Activated effector memory CD4-positive, alpha-beta T cell treated with Interleukin-2 at 50 U/mL for 16 hours (primary cell): ENCODE data around the gene KIAA1671.
A peak's percentile ranks its signal among the peaks of the same experiment; 100 is the strongest.

Source experiments
- DNase-seq: peaks from one replicate; pipeline ENCODE4 v3.0.0-alpha.2; 2020

Gene KIAA1671

DNA sequence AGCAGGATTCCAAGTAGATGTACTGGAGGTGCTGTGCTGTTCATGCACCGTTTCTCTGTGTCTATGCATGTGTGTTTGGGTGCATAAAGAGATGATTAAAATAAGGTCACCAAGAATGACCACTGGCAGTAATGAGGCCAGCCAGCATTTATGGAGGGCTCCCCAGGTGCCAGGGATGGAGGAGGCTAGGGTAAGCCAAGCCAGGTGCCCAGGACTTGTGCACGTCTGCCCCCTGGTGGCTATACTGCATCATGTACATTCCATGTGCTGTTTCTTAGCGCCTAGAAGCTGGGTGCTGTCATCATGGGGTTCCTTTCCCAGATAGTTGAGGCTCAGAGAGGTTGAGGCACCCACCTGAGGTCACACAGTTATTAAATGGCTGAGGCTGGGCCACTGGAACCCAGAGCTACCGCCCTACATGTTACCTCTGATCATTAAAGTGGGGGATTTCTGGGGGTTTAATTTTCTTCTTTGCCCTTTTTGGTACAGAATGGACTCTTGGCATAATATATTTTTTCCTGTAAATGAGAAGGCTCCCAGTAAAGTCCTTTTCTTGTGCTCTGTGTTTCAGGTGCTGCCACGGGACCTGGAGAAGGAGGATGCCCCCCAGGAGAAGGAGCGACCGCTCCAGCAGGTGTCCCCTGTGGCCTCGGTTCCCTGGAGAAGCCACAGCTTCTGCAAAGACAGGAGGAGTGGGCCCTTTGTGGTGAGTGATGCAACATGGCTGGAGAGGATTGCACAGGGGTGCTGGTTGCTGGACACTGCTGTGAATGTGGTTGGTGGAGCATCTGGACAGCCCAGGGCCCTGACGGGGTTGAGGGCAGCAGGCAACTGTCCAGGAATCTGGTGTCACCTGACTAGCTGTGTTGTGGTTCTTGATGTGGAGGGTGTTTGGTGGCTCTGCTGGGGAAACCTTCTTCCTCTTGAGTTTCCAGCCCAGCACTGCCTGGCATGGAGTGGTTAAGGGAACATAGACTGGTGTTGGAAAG lies 96.4 kb downstream of the KIAA1671 start:
- peak; percentile 50 for DNase-seq

DNA sequence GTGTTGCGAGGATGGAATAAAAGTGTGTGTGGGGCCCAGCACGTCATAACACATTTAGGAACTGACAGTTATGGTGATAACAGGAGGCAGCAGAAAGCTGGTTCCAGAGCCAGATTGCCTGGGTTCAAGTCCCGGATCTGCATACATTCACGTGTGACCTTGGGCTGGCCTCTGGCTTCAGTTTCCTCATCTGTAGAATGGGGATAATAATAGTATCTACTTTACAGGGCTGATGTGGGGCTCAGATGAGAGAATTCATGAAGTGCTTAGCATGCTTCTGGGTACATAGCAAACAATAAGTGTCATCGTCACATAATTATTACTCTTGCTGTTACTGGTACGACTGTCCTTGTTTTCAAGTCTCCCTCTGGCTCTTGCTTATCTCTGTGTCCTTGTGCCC lies 97.3 kb downstream of the KIAA1671 start:
- DNase-seq: no peak

DNA sequence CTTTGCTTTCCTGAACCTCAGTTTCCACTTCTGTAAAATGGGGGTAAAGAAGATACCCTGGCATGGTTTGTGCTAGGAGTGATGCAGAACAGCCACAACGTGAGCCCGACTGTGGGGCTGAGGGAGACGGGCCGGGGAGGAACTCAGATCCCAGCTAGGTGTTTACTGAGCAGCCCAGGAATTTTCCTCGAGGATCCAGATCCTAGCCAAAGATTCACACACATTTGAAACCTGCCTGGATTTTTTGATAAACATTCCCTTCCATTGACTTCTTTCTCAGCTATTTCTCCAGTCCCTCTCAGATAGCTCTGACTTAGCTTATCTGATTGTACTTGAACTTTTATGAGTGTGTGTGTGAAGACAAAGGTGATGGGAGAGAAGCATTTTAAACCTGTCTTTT lies 98.0 kb downstream of the KIAA1671 start:
- no peak for DNase-seq

DNA sequence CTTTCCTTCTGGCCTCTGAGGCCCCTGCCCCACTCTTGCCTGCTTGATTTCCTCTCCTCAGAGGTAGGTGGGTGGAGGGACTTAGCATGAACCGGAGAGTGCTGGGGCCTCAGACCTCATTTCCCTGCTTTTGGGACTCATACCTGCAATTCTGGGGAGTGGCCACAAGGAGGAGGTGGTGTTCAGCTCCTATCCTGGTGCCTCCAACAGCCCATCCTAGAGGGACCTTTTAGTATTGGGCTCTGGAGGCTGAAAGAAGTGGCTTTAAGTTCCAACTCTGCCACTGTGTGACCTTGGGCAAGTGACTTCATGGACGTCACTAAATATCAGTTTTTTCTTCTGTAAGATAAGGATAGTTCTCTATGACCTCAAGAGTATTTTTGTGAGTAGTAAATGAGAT lies 98.6 kb downstream of the KIAA1671 start:
- DNase-seq: no peak

DNA sequence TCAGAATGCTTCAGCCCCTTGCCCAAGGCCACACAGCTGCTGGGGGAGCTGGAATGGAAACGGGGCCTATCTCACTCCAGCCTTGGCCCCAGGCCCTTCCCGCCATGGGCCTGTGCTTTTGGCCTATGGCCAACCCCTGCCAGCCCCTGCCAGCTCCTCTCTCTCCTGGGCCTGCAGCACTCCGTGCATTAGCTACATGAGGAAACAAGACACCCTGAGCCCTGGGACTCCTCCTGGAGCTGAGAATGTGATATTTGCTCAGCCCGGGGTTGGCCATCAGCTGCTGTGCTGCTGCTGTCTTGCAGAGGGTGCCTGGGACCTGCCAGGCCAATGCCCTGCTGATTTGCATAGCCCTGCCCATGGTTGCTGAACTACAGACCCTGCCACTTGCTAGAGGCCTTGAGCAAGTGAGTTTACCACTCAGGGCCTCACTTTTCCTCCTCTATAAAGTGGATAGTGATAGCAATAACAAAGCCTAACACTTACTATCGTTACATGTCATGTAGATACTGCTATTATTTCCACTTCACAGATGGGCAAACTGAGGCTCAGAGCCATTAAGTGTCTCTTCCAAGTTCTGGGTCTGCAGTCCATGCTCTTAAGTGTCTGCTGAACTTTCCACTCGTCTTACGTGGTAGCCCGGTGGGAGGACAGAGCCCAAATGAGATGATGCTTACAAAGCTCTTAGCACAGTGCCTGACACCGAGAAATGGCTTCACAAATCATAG lies 99.6 kb downstream of the KIAA1671 start:
- no peak for DNase-seq

DNA sequence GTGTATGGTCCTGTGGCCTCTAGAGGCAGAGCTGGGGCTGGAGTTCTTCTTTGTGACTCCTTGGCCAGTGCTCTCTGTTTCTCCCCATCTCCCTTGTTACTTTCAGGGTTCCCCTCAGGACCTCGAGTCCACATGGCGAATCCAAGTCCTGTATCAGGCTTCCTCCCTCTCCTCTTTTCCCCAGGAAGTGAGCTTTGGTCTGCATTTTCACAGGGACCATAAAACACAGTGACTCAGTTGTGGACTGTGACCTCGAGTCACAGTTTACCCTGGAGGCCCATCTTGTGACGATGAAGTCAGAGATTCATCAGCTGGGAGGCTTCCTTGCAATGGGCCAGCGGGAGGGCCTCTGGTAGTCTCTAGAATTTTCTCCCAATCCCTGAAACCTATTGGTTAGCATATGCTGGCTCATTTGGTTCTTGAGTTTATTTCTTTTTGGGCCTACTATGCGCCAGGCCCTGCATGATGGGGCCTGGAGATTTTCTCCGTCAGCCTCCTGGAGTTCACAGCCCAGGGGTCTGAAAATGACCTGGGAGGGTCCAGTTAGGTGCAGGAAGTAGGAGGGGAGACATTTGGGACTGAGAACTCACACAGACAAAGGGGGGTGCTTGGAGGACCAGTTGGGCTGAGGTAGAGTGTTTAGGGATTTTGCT lies 100.8 kb downstream of the KIAA1671 start:
- DNase-seq: no peak

DNA sequence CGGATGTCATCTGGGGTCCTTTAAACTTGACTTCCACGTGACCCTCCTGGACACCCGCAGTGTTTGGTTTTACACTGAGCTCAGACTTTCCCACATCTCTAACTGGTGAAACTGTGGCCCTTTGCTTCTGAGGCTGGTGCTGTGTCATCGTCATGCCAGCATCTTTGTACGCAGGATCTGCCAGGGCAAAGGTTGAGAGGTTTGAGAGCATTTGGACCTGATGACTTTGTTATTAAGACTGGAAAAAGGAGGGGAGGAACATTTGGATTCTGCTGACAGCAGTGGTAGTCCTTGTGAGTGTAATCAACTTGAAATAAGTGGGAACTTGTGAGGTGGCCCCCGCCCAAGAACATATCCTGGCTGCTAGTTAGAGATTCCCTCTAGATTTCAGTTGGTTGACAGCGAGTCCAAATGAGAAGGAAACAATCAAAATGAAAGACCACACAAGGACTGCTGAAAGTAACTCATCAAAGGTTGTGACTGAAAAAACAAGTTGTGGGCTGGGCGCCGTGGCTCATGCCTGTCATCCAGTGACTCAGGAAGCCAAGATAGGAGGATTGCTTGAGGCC lies 102.5 kb downstream of the KIAA1671 start:
- DNase-seq: no peak

DNA sequence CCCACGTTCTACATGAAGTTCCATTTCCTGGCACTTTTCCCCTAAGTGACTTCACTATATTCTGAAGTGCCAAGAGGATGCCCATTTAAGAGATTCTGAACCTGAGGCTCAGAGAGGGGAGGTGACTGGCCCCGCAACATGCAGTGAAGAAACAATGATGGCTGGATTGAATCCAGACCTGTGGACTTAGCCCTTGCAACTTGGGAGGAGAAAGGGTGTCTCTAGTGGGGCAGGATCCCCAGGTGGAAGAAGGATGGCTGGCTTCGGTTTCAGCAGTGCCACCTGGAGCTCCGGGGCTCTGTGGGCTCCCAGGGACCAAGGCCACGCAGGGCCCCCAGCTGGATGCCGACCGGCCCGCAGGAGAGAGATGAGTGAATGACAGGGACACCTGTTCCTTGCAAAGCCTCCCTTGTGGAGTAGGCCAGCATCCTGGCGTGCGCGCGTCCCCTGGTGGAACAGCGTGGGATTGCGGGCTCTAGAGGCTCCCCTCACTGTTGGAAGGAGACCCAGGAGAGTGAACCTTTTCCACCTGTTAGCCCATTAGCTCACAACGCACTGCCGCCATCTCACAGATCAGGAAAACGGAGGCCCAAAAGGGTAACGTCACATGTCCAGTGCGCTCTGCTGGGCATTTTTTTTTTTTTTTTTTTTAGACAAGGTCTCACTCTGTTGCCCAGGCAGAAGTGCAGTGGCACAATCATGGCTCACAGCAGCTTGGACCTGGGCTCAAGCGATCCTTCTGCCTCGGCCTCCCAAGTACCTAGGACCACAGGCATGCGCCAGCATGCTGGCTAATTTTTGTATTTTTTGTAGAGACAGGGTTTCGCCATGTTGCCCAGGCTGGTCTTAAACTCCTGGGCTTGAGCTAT lies 104.7 kb downstream of the KIAA1671 start:
- DNase-seq: peak; percentile 63

DNA sequence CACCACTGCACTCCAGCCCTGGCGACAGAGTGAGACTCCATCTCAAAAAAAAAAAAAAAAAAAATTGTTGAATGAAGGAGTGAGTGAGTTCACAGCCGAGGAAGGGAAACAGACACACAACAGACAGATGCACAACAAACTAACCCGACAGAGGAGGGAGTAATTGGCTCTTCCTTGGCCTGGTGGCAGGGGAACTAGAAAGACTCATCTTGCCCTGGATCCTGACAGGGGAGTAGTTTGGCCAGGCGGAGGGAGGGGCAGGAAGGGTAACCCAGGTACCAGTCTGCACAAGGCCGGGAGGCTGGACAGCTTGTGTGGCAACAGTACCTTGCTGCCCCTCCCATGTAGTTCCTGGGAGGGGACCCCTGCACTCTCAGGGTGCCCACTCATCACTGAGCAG lies 106.9 kb downstream of the KIAA1671 start:
- DNase-seq: no peak

DNA sequence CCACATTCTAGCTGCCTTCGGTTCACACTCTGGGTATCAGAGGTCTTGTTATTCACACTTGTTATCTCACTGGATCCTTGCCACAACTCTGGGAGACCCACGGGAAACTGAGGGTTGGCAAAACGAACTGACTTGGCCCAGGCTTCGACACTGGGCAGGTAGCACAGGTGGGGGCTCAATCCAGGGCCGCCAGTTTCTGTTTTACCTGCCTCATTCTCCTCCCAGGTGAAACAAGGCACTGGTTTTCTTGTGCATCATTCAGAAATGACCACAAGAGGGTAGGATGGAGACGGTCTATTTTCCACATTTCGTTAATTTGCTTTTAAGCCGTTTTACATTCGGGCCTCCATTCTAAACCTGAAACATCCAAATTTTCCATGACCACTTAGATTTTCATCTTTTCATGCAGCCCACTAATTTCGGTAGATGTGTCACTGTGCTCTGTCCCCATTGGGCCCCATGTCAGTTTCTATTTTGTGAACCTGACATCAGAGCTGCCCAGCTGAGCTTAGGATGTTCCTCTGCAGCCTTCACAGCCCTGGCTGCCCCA lies 108.1 kb downstream of the KIAA1671 start:
- DNase-seq: no peak

DNA sequence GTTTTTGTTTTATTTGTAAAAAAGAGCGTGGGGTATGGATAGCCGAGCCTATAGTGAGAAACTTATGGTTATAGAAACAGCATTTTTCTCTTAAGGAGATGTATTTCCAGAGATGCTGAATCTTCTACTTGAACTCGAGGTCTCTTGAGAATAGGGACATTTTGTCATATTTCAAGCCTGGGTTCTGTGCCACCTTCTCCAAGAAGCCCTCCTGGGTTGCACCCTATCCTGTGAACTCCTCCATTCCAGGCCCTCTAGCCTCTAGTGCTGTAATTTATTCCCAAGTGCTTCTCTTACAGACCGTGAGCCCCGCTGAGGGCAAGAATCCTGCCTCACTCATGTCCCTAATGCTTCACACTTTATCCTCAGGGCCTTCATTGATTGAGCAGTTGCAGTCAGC lies 108.6 kb downstream of the KIAA1671 start:
- no peak for DNase-seq

DNA sequence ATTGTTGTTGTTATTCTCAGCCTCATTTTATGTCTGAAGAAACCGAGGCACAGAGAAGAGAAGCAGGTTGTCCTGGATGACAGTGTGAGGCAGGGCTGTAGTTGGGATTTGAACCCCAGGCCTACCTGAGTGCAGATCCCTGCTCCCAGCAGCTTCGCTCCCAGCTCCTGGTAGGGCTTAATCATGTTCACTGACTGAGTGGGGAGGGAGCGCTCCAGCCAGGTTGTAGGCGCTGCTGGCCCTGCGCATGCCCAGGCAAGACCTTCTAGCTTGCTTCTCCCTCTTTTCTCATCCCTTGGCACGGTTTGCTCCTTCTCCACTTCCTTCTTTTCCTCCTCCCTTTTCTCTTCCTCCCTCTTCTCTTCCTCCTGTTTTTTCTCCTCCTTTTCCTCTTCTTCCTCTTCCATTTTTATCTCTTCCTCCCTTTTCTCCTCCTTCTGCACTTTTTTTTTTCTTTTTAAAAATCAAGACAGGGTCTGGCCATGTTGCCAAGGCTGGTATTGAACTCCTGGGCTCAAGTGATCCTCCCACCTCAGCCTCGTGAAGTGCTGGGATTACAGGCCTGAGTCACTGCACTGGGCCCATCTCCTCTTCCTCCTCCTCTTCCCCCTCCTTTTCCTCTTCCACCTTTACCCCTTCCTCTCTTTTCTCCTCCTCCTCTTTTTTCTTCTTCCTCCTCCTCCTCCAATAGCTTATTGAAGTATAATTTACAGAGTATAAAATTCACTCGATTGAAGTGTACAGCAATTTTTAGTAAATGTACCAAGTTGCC lies 109.3 kb downstream of the KIAA1671 start:
- no peak for DNase-seq

DNA sequence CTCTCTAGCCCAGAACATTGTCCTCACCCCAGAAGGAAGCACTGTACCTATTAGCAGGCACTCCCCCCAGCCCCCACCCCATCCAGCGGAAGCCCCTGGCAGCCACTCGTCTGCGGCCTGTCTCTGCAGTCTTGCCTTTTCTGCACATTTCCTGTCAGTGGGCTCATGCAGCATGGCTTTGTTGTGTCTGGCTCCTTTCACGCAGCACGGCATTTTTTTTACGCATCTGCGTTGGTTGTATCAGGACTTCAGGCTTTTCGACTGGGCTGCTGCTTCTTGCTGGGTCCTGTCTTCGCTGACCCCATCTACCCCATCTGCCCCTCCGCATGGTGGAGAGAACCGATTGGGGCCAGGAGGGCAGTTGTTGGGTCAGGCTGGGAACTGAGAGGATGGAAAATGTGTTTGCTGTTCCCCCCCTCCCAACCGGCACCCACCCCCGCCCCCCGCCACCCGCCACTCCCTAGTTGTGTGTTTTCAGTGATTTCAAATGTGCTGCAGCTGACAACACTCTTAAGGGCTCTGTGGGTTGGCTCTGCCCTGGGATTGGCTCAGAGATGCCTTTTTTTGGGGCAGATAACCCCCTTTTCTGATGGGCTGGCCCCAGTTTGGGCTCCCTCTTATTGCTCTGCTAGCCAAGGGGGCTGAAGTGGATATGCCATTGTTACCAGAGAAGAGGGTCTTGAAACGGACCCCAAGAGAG lies 110.0 kb downstream of the KIAA1671 start:
- peak; percentile 79 for DNase-seq

DNA sequence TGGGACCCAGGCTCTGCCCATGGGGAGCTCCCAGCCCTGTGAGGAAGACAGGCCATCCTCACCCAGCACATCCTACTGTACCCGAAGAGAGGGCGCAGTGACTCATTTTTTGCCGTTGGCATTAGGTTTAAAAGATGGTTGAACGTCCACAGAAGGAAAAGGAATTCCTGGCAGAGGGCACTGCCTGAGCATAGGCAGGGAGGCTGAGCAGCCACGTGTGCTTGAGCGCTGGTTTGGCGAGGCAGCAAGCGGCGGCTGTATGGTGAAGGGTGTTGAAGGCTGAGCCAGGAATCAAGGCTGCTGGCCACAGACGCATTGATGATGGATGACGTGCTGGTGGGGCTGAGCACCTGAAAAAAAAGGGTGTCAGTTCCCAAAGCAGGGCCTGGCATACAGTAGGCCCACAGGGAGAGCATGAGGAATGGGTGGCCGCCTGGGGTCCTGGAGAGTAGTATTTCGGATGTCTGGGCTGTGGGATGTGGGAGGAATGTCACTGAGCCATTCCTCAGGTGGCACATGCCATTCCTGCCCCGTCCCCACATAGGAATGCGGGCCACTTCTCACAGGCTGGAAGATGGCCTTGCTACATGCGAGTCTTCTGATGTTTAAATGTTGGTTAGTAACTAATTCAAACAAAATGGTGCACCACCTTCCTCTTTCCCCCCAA lies 112.5 kb downstream of the KIAA1671 start:
- no peak for DNase-seq

DNA sequence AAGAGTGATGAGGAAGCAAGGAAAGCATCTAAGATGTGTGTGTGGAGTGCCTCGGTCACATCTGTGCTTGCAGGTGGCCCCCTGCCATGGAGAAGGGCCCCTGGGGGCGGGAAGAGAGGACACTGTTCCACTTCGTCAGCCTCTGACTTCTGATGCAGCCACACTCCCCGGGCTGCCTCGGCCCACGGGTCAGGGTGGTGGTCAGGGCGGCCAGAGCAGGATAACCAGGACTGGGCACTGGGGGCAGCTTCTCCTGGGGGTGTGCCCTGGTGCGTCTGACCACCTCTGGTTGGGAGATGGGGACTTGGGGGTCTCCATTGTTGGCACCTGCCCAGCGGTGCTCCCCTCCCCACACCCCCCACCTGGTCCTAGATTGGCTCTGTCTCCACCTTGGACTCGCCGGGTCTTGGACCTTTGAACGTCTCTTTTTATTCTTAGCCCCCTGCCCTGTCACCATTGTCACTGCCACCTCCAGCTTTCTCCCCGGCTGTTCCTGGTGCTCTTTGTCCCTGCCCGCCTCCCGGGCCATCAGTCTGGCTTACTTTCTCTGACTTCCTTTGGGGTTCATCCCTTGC lies 114.4 kb downstream of the KIAA1671 start:
- no peak for DNase-seq

DNA sequence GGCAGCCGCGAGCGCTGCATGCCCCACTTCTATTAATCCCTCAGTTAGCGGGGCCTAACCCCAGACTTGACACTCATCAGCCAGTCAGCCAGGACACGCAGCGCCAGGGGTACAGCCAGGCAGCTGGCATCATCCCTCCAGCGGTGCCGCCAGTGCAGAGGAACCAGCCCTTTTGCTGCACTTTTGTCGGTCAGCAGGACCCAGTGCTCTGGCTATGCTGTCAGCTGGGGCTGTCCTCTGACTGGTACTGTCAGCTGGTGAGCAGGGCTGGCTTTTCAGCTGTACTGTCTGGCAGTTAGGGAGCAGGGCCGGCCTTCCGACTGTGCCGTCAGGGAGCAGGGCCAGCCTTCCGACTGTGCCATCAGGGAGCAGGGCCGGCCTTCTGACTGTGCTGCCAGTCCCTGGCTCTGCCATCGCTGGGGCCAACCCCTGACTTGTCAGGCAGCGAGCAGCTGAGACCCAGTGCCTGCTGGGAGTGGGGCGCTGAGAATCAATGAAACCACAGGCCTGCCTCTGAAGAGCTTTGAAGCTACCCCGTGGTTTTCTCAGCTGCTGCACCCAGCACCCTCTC lies 115.4 kb downstream of the KIAA1671 start:
- DNase-seq: peak; percentile 85

DNA sequence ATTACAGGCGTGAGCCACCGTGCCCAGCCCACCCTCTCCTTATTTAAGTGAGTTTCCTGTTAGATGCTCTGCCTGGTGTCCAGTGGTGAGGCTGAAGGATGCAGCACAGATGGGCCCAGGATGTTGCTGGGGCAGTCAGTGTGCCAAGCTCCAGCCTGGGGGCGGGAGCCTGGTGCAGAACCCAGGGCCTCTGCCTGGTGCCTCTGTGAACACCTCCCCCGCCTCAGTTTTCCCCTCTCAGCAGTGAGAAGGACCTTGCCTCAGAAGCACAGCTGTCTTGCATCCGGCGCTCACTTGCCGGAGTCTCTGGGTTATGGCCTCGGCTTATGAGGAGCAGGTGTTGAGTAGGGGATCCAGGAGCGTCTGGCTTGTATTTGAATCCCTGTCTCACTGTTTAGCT lies 116.2 kb downstream of the KIAA1671 start:
- peak; percentile 23 for DNase-seq

DNA sequence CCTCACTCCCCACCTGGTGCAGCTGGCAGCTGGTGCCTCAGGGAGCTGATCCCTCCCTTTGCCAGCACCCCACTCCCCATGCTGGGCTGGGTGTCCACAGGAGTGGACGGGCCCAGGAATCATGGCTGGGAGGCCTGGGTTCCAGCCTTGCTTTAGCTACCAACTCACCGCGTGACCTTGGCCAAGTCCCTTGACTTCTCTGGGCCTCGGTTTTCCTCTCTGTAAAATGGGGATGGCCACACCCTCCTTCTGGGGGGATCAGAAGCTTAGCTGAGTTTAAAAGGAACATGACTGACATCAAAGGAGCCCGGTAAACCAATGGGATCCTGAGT lies 116.9 kb downstream of the KIAA1671 start:
- DNase-seq: no peak
